ENCODE data around the gene SPIN2A.
"Not testable (repeated sequence)": the region's sequence is repeated elsewhere in the genome, so short reads cannot be mapped to it uniquely, and the experiment has no call there.

Gene SPIN2A

DNA sequence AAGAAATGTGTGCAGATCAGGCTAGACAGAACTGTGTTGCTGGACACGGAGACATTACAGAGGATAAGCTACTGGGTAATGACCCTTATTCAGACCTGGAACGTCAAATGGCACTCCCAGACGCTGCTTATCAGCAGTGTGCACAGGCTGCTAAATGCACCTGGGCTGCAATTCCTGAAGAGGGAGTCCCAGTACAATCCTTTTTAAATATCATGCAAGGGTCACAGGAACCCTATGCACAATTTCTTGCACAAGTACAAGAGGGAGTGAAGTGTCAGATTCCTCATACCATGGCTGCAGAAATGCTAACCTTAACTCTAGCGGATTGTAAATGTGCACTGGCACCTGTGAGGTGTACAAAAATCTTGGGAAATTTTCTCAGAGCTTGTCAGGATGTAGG is 32.8 kb downstream of the SPIN2A start:
- H4K20me1 ChIP-seq: no peaks in the 10 kb centered on the region
- no peak overlapping the region for H3K9ac ChIP-seq
- H3K9me3 ChIP-seq: peaks cover 10% of the 10 kb centered on the region
- no peak overlapping the region for H3K27ac ChIP-seq
- H3K27me3 ChIP-seq: peaks cover 60% of the 10 kb centered on the region
- H3K4me3 ChIP-seq: no peak overlapping the region
- no peak for TF ChIP-seq Cebpa-rat (IDR thresholded peaks at IDR 0.05)
- no peaks in the 10 kb centered on the region for H3K4me1 ChIP-seq
- no peak overlapping the region for H3K4me2 ChIP-seq
- 0 out of 2 replicates have a peak, but pooled peaks cover 5% of the 10 kb centered on the region for H3K36me3 ChIP-seq

DNA sequence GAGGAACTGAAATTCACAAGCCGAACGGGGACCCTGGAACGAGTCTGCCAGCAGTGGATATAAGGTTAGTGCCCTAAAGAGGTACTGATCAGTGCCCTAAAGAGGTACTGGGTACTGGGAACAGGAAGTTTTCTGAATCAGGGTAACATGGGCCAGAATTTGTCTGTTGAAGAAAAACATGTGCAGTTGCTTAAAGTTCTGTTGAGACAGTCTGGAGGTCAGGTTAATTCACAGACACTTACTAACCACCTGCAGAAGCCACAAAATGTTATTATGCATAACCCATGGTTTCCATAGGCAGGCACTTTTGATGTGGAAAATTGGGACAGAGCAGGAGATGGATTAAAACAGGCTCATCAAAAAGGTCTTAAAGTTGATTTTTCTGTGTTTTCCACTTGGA is 33.7 kb downstream of the SPIN2A start:
- no peak overlapping the region for H3K4me2 ChIP-seq
- H4K20me1 ChIP-seq: no peaks in the 10 kb centered on the region
- no peaks in the 10 kb centered on the region for H3K4me1 ChIP-seq
- H3K36me3 ChIP-seq: no peaks in the 10 kb centered on the region
- no peak for TF ChIP-seq Cebpa-rat (IDR thresholded peaks at IDR 0.05)
- H3K4me3 ChIP-seq: no peak overlapping the region
- H3K27ac ChIP-seq: no peak overlapping the region
- H3K27me3 ChIP-seq: peaks cover 51% of the 10 kb centered on the region
- H3K9ac ChIP-seq: no peak overlapping the region
- peaks cover 19% of the 10 kb centered on the region for H3K9me3 ChIP-seq

DNA sequence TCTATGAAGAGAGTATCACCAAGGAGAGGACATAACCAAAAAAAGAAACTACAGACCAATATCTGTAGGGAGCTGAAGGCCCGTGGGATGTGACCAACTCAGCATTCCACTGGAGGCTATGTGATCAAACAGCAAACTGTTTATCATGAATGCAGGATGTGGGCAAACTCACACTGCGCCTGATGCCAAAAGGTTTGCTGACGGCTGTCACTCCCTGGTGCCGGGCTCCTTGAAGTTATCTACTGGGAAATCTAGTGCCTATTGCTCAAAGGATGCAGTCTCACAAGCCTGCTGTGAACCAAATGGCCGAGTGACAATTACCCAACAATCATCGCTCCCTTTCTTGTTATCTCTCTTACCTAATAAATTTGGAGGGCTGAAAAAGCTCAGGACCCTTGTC is 34.3 kb downstream of the SPIN2A start:
- peaks cover 20% of the 10 kb centered on the region for H3K9me3 ChIP-seq
- H3K27me3 ChIP-seq: peaks cover 46% of the 10 kb centered on the region
- H3K4me3 ChIP-seq, H3K36me3 ChIP-seq, H3K27ac ChIP-seq, H3K4me1 ChIP-seq, H4K20me1 ChIP-seq, H3K4me2 ChIP-seq, H3K9ac ChIP-seq: not testable (repeated sequence)

Data from BLaER1 (cell line).